ENCODE measurements around the gene KRT79.

DNA sequence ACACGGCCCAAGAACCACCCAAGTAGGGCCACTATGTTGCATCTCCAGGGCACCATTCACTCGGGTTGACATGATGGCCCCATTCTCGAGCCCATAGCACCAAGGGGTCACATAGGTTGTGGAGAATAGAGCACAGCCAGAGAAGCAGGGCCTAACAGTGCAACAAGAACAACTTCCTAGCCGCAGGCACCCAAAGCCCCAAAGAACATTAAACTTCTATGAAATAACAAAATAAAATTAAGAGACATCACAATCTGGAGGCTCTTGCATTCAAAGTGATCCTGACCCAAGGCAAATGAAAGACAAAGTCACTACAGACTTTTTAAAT is 22.1 kb downstream of the KRT79 start:
- TF ChIP-seq, protein P1, sequence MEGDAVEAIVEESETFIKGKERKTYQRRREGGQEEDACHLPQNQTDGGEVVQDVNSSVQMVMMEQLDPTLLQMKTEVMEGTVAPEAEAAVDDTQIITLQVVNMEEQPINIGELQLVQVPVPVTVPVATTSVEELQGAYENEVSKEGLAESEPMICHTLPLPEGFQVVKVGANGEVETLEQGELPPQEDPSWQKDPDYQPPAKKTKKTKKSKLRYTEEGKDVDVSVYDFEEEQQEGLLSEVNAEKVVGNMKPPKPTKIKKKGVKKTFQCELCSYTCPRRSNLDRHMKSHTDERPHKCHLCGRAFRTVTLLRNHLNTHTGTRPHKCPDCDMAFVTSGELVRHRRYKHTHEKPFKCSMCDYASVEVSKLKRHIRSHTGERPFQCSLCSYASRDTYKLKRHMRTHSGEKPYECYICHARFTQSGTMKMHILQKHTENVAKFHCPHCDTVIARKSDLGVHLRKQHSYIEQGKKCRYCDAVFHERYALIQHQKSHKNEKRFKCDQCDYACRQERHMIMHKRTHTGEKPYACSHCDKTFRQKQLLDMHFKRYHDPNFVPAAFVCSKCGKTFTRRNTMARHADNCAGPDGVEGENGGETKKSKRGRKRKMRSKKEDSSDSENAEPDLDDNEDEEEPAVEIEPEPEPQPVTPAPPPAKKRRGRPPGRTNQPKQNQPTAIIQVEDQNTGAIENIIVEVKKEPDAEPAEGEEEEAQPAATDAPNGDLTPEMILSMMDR (IDR thresholded peaks at IDR 0.05) = no peak
- TF ChIP-seq POLR2A (IDR thresholded peaks at IDR 0.05) (no peak), POLR2AphosphoS5 (IDR thresholded peaks at IDR 0.05) (no peak)
